Activated T-cell treated with anti-CD3 and anti-CD28 coated beads for 1 hour (primary cell): ENCODE results near the gene CSF1R.

Experiments used
- DNase-seq: peaks from one replicate; pipeline ENCODE4 v3.0.0-alpha.2; 2020; ENCODE audit warnings: low read depth

Gene CSF1R

DNA sequence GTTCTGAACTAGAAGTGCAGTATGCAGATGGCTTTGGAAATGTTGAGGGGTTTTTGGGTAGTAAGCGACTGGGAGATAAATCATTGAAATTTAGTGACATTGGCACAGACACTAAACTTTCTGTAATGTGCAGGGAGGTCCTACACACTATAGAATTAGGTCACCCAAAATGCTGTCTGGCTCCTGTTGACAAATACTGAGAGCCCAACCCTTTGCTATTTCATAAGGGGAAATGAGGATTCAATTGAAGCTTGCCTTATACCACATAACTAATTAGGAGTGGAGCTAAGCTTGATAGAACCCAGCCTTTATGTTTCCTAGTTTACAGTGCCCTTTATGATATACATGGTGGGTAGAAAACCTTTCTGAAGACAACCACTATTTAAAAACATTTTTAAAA lies 63.2 kb downstream of the CSF1R start:
- DNase-seq, result no peak

DNA sequence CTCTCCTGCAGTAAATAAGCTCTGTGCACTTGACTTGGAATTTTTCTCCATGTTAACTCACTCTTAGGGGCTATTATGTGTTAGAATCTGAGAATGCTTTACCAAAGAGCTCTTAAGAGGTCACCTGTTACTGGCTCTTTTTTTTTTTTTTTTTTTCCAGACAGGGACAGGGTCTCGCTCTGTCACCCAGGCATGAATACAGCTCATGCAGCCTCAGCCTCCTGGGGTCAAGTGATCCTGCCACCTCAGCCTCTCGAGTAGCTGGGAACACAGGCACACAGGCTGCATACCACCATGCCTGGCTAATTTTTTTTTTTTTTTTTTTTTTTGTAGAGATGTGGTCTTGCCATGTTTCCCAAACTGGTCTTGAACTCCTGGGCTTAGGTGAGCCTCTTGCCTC lies 63.7 kb downstream of the CSF1R start:
- no peak for DNase-seq

DNA sequence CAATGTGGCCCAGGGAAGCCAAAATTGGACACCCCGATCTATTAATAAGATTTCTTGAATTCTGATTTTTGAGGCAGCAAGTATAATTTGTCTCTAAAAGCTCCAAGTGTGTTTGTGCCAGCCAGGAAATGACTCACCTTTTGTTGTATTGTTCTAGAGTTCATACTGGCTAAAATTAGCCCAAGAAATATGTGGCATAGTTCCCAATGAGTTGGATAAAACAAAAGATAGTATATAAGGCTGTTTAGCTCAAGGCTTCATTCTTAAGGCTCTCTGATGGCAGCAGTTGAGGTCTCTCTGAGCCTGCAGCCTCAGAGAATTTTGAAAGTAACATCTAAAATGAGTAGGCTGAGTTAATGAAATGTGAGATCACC lies 64.2 kb downstream of the CSF1R start:
- no peak for DNase-seq

DNA sequence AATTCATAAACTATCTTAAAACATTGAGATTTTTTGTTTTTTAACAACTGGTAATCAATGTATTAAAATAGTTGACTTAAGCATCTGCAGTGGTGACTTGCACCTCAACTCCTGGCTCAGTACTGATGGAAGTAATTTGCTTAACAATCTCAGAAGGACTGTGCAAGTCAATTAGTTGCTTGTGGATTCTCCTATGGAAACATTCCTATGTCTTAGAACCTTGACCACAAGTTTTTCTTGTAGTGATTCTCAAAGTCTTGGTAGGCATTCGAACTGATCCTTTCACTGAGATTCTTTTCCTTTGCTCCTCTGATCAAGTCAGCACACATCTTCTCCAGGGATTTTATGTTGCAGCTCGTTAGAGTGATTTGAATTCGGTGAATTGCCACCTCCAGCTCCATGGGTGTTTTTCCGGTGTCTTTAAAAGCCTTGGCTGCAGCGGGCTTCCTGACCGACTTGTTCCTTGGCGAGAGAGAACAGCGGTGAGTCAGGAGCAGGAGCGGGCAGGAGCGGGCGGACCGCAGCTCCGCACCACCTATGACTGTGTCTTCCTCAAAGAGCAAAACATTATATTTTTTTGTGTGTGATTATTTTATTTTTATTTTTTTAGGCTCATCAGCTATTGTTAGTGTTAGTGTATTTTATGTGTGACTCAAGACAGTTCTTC lies 64.7 kb downstream of the CSF1R start:
- DNase-seq, result no peak

DNA sequence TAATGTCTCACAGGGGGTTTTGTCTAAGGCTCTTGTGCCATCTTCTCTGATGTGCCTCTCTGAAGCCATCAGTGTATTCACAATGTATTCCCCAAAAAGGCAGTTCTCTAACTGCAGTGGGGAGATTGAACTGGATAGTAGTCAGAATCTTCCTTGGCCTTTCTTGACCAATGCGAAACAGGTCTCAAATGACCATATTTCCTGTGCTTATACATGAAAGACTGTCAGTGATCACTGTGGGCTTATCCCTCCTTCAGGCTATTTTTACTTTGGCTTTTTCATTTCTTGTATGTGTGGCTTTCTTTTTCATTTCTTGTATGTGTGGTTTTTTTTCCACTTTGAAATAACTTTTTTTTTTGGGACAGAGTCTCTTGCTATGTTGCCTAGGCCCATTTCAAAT lies 66.1 kb downstream of the CSF1R start:
- no peak for DNase-seq

DNA sequence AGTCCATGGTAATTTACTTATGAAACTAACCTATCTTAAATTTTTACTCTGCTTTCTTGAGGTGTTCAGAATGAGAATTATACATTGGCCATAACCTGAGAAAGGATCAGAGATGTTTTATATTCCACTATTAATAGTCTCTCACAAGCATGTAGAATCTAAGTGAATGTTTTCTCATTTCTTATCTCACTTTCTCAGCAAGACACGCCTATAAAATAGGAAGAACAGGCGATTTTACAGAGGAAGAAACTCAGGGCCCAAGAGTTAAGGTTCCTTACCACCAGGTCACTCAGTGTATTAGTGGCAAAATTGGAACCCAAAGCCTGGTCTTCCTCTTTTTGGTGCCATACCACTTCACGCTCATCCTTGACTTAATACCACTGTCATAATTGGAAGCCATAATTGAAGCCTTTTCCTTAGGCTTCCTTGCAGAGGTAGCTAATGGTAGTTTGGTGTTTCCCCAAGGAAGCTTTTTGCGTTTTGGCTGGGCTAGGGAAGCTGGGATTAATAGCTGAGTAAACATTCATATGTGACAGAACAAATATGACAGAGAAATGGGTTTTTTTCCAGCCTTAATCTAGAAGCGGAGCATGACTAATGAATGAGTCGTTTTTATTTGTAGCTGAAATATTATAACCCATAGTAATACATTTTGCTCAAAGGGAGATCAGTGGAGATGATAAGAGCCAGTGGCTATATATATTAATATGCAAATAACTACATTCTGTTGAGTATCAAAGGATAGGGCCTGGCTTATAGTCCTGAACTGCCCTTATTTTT lies 68.9 kb downstream of the CSF1R start:
- DNase-seq, result no peak

DNA sequence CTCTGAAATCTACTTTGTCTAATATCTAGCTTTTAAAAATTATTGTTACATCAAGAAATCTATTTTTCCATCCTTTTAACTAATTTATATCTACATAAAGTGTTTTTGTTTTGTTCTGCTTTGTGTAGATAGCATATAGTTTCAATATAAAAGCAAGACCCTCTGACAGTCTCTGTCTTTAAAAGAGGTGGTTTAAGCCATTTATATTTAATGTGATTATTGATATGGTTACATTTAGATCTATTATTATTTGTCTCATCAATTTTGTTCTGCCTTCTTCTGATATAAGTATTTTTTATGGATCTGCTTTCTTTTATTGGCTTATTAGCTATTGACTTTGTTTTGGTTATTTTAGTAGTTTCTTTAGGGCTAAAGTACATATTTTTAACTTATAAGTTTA lies 69.8 kb downstream of the CSF1R start:
- no peak for DNase-seq

DNA sequence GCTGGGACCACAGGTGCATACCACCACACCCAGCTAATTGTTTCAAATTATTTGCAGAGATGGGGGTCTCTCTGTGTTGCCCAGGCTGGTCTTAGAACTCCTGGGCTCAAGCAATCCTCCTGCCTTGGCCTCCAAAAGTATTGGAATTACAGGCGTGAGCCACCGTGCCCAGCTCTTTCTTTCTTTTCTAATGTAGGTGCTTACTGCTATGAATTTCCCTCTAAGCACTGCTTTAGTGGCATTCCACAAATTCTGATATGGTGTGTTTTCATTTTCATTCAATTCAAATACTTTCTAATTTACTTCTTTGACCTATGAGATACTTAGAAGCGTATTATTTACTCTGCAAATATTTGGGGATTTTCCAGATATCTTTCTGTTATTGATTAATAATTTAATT lies 70.9 kb downstream of the CSF1R start:
- DNase-seq, result no peak

DNA sequence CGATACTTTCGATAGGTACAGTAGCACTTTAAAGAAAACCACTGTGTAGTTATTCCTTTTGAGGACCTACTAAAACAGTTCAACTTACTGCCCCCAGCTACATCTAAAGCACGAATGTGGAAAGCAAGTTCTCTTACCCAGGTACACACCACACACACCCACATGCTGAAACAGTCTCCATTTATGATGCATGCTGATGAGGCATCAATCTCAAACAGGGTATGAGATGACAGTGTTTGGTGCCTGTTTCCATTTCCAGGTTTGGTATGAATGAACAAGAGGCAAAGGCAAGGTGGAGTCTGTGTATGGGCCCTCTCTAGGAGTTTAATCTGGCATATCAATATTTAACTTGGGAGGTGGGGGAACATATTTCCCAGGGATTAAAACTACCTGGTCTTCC lies 71.9 kb downstream of the CSF1R start:
- no peak for DNase-seq

DNA sequence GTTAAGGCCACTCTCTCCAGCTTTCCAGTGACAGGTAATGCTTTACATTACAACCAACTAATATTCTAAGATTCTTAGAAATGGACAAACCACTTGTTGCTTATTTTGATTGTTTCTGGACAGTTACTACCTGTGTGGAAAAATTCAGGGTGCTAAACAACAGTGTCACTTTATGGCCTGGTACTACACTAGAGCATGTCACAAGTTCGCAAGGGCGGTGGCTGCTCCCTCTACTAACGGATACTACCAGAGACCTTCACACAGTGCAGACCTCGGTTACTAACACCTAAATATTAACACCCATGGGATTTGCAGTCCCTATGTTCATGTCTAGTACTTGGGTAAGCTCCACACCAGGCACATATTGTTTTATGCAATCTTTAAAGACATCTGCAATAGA lies 72.4 kb downstream of the CSF1R start:
- DNase-seq, result no peak

DNA sequence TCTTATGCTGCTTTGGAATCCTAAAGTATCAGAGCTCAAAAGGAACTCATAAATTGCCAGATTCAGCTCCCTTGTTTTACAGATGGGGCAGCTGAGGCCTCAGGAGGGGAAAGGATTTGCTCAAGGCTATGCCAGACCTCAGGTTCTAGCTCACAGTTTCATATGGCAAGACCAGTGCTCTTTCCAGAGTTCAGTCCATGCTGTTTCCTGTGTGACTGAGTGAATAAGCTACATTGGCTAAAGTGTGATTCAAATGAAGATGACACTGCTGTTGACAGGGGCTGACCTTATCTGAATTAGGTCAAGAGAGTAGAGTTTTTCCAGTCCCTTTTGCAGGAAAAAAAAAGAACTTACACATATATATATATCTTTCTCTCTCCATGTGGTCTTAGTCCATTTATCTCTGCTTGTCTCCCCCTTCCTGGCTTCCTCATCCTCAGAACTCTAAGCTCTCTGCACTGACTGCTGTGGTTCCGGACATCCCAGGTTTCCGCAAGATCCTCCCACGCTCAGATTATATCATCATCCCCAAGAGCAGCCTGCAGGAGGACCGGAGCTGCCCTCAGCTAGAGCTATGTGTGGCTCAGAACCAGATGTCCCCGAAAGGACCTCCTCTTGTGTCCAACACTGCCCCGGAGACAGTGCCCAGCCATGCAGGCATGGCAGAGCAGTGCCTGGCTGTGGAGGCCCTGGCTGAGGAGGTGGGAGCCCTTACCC lies 76.5 kb downstream of the CSF1R start:
- no peak for DNase-seq

DNA sequence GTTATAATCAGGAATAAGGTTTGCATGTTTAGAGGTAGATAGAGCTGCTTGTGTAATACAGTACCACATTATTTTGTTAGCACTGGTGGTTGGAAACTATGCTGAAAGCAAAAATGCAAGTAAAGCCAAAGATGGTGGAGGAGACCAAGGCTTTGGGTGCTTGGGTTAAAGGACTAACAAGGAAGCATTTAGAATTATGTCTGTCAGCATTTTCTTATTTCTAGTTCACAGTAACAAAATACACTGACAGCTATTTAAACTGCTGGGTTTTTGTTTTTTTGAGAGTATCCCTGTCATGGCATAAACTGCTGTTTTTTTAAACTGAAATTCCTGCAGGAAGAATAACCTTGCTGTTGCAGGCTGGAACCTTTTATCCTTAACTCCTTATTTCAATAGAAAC lies 79.3 kb downstream of the CSF1R start:
- no peak for DNase-seq

DNA sequence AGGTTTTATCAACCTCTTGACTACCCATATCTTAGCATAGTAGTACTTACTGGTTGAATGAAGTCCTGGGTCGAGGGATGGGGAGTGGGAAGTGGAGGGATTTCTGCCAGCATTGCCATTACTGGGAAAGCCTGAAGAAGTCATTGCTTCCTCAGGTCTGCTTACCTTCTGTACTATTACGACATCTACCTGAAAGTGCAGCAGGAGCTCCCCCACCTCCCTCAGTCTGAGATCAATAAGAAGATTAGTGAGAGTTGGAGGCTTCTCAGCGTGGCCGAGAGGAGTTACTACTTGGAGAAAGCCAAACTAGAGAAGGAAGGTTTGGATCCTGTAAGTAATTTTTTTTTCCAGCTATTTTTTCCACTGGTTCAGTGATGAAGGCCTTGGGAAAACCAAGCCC lies 80.0 kb downstream of the CSF1R start:
- no peak for DNase-seq
